ENCODE results near the gene CAPN5.
"Not testable (repeated sequence)": the region's sequence is repeated elsewhere in the genome, so short reads cannot be mapped to it uniquely, and the experiment has no call there.

The CAPN5 gene

DNA sequence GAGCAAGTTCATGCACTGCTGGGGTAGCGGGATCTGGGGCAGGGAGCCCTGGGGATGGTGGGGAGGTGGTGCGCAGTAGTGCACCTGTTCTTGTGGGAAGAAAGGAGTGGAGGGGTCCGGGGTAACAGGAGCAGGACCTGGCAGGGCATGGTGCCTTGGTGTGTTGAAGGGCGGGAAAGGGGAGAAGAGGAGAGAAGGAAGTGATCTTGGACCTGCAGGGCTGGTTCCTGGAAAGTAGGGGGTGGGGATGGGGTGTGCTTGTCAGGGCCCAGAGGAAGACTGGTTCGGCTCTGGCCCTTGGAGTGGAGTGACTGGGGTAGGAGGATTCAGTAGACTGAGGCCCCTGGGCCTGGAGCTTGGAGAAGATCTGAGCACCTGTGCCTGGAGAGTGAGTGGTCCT, 10.9 kb upstream of the CAPN5 start:
- H3K4me3 ChIP-seq = no peak overlapping the region
- peaks cover 0 to 4% (median 0%) of the 10 kb centered on the region in 10 experiments; a peak in 1 of 20 replicates for H3K4me1 ChIP-seq
- peaks cover 15 to 31% (median 23%) of the 10 kb centered on the region in 11 experiments for H3K9me3 ChIP-seq (replicated peaks in 1 of 11)
- TF ChIP-seq Cebpa-rat (IDR thresholded peaks at IDR 0.05) = no peak
- no peak overlapping the region for H3K4me2 ChIP-seq
- H4K20me1 ChIP-seq = no peaks in the 10 kb centered on the region
- H3K36me3 ChIP-seq = no peaks in the 10 kb centered on the region; a peak in 1 of 22 replicates
- no peak overlapping the region for H3K27ac ChIP-seq
- no peak overlapping the region for H3K9ac ChIP-seq
- H3K27me3 ChIP-seq = no peaks in the 10 kb centered on the region

DNA sequence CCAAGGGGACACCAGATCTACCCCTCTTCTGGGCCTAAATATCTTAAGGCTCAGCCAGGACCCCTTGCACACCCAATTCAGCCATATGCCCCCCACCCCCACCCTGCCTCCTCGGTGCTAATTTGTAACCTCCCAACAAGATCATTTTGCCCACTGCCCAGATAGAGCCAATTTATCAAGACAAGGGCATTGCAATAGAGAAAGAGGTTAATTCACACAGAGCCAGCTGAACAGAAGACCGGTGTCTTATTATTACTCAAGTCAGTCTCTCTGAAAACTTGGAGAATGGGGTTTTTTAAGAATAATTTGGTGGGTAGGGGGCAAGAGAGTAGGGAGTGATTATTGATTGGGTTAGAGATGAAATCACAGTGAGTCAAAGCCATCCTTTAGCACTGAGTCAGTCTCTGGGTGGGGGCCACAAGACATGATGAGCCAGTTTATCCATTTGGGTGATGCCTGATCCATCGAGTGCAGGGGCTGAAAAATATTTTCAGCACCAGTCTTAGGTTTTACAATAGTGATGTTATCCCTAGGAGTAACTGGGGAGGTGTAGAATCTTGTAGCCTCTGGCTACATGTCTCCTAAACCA, 9.9 kb upstream of the CAPN5 start:
- no peak overlapping the region for H3K27ac ChIP-seq
- no peak for TF ChIP-seq Cebpa-rat (IDR thresholded peaks at IDR 0.05)

DNA sequence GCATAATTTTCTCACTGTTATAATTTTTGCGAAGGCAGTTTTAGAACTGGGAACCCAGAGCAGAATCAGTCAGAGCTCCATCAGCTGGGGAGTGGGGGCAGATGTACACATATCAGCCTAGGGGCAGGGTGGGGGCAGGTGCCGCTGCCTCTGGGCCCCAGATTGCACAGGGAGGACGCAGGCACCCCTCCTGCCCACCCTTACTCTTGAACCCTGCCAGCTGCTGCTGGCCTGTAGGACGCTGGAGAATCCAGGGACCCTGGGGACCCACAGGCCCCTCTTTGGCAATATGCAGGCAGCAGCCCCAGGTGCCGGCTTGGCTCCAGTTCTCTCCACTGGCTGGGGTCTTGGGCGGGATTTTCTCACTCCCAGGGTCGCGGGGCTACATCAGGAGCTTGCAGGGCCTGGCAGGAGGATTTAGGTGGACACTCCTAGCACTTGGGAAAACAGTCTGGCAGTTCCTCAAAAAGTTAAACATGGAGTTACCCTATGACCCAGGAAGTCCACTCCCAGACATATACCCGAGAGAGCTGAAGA, 8.8 kb upstream of the CAPN5 start:
- Histone ChIP-seq H3K27me3 (no peaks in the 10 kb centered on the region), H3K27ac (no peak overlapping the region), H3K36me3 (no peaks in the 10 kb centered on the region; a peak in 1 of 22 replicates), H3K4me2 (no peak overlapping the region), H3K9ac (no peak overlapping the region), H3K4me3 (no peak overlapping the region), H4K20me1 (no peaks in the 10 kb centered on the region), H3K4me1 (no peaks in the 10 kb centered on the region; a peak in 1 of 20 replicates), H3K9me3 (replicated peaks in 1 of 11) (peaks cover 28 to 45% (median 34%) of the 10 kb centered on the region in 11 experiments)
- no peak for TF ChIP-seq Cebpa-rat (IDR thresholded peaks at IDR 0.05)

More for the DNA sequence above, 9.9 kb upstream of the CAPN5 start:
- Histone ChIP-seq H3K27me3 (no peaks in the 10 kb centered on the region), H4K20me1 (no peaks in the 10 kb centered on the region), H3K4me1 (peaks cover 0 to 4% (median 0%) of the 10 kb centered on the region in 10 experiments; a peak in 1 of 20 replicates), H3K4me3 (no peak overlapping the region), H3K9me3 (replicated peaks in 1 of 11) (peaks cover 23 to 41% (median 31%) of the 10 kb centered on the region in 11 experiments), H3K36me3 (no peaks in the 10 kb centered on the region; a peak in 1 of 22 replicates), H3K9ac (no peak overlapping the region), H3K4me2 (no peak overlapping the region)

DNA sequence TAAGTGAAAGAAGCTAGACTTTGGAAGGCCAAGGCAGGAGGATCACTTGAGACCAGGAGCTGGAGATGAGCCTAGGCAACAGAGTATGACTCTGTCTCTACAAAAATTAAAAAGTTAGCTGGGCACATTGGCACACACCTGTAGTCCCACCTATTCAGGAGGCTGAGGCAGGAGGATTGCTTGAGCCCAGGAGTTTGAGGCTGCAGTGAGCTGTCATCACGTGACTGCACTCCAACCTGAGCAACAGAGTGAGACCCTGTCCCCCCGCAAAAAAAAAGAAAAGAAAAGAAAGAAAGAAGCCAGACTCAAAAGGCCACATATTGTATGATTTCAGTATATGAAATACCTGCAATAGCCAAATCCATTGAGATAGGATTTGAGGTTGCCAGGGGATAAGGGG, 7.9 kb upstream of the CAPN5 start:
- Histone ChIP-seq H3K4me3 (no peak overlapping the region), H3K4me1 (no peaks in the 10 kb centered on the region; a peak in 1 of 20 replicates), H3K27me3 (no peaks in the 10 kb centered on the region), H3K4me2 (no peak overlapping the region), H3K9ac (no peak overlapping the region), H3K36me3 (no peaks in the 10 kb centered on the region; a peak in 1 of 22 replicates), H3K9me3 (replicated peaks in 1 of 11) (peaks cover 28 to 45% (median 34%) of the 10 kb centered on the region in 11 experiments), H3K27ac (no peak overlapping the region), H4K20me1 (no peaks in the 10 kb centered on the region)
- no peak for TF ChIP-seq Cebpa-rat (IDR thresholded peaks at IDR 0.05)

DNA sequence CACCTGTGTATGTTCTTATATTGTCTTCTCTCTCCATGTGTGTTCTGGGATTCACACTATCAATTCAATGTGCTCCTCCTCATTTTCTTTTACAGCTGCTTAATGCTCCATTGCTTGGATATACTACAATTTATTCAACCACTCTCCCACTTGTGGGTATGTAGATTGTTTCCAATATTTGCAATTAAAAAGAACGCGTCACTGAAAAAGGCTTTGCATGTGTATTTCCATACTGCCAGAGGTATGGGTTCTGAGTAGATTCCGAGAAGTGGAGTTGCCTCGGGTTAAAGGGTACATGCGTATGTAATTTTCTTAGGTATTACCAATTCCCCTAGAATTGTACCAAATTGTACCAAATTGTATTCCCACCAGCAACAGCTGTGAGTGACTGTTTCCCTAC, 7.0 kb upstream of the CAPN5 start:
- Histone ChIP-seq H3K9ac (no peak overlapping the region), H3K4me3 (no peak overlapping the region), H3K36me3 (no peaks in the 10 kb centered on the region; a peak in 1 of 22 replicates), H3K27ac (no peak overlapping the region), H4K20me1 (no peaks in the 10 kb centered on the region), H3K9me3 (replicated peaks in 1 of 11) (peaks cover 28 to 45% (median 34%) of the 10 kb centered on the region in 11 experiments), H3K27me3 (peaks cover 0 to under 1% (median 0%) of the 10 kb centered on the region in 11 experiments; a peak in 1 of 22 replicates), H3K4me1 (no peaks in the 10 kb centered on the region; a peak in 1 of 20 replicates), H3K4me2 (no peak overlapping the region)
- TF ChIP-seq Cebpa-rat (IDR thresholded peaks at IDR 0.05) = no peak

DNA sequence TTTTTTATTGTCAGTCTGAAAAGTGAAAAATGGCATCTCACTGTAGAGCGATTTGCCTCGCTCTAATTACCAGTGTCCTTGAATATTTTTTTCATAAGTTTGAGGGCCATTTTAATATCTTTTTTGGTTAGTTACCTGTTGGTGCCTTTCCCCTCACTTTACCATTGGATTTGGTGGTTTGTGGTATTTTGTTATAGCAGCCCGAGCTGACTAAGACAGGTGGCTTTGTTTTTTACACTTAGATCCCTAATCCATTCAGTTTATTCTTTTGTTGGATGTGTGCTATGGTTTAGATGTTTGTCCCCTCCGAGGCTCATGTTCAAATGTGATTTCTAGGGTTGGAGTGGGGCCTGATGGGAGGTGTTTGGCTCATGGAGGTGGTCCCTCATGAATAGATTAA, 6.5 kb upstream of the CAPN5 start:
- no peak overlapping the region for H3K9ac ChIP-seq

DNA sequence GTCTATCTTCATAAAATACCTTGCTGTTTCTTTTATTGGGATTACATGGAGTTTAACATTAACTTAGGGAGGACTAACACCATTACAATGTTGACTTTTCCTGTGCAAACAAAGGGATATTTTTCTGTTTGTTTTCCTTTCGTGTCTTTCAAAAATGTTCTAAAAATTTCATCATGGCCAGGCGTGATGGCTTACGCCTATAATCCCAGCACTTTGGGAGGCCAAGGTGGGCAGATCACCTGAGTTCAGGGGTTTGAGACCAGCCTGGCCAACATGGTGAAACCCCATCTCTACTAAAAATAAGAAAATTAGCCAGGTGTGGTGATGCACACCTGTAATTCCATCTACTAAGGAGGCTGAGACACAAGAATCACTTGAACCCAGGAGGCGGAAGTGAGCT, 5.5 kb upstream of the CAPN5 start:
- not testable (repeated sequence) for H3K9ac ChIP-seq, H3K36me3 ChIP-seq, H3K4me2 ChIP-seq, H3K4me3 ChIP-seq, H3K4me1 ChIP-seq, H3K27ac ChIP-seq, H4K20me1 ChIP-seq
- peaks cover 0 to 15% (median 9%) of the 10 kb centered on the region in 11 experiments; a peak in 8 of 22 replicates for H3K27me3 ChIP-seq
- peaks cover 21 to 34% (median 26%) of the 10 kb centered on the region in 11 experiments for H3K9me3 ChIP-seq (replicated peaks in 1 of 11)

More for the DNA sequence above, 6.5 kb upstream of the CAPN5 start:
- no peak overlapping the region for H3K27ac ChIP-seq
- H3K27me3 ChIP-seq = peaks cover 0 to 5% (median 0%) of the 10 kb centered on the region in 11 experiments; a peak in 3 of 22 replicates
- H4K20me1 ChIP-seq = no peaks in the 10 kb centered on the region
- no peak for TF ChIP-seq Cebpa-rat (IDR thresholded peaks at IDR 0.05)
- no peaks in the 10 kb centered on the region; a peak in 1 of 22 replicates for H3K36me3 ChIP-seq
- no peak overlapping the region for H3K4me3 ChIP-seq
- no peaks in the 10 kb centered on the region; a peak in 1 of 20 replicates for H3K4me1 ChIP-seq
- H3K9me3 ChIP-seq (replicated peaks in 1 of 11) = peaks cover 28 to 44% (median 34%) of the 10 kb centered on the region in 11 experiments
- no peak overlapping the region for H3K4me2 ChIP-seq

DNA sequence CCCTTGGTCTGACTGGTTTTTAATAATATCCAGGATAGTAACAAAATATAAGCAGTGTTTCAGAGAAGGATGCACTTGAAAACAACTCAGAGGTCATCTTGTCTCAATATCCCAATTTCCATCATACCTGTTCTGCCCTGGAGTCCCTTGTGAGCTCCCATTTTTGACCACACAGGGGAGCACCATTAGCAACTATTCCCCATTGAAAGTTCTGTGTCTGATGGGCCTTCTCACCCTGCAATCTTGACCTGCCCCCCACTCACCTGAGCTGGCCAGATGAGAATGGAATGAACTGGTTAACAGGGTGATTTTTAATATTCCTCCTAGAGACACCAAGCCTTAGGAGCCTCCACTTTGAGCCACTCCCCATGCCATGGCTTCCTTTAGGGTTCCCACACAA, 3.8 kb upstream of the CAPN5 start:
- Histone ChIP-seq H3K9ac (no peak overlapping the region), H3K36me3 (no peaks in the 10 kb centered on the region), H3K27ac (no peak overlapping the region), H3K4me1 (peaks cover 15 to 19% (median 17%) of the 10 kb centered on the region in 10 experiments), H3K9me3 (replicated peaks in 1 of 11) (peaks cover 9 to 17% (median 12%) of the 10 kb centered on the region in 11 experiments; a peak in 19 of 22 replicates), H3K4me3 (no peak overlapping the region), H3K27me3 (peaks cover 0 to 15% (median 10%) of the 10 kb centered on the region in 11 experiments; a peak in 8 of 22 replicates), H4K20me1 (peaks cover 0 to 3% (median 0%) of the 10 kb centered on the region in 11 experiments; a peak in 1 of 22 replicates), H3K4me2 (no peak overlapping the region)
- no peak for TF ChIP-seq Cebpa-rat (IDR thresholded peaks at IDR 0.05)

DNA sequence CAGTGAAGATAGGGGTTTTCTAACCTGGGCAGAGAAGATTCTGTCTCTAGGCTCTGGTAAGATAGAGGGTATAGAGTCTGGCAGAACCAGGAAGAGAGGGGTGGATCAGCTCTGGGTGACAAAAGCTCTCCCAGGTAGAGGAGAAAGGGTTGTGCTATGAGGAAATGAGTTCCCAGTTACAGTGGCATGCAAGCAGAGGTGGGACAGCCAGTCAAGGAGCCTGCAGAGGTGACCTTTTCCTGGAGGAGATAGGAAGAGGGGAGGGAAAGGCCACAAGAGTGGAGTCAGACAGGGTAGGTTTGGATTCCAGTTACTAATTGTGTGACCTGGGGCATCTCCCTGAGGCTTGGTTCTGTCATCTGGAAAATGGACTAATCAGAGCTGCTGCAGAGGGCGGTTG, 3.4 kb upstream of the CAPN5 start:
- no peaks in the 10 kb centered on the region for H3K36me3 ChIP-seq
- H3K4me1 ChIP-seq = peaks cover 20 to 24% (median 22%) of the 10 kb centered on the region in 10 experiments
- peaks cover 0 to 15% (median 10%) of the 10 kb centered on the region in 11 experiments; a peak in 8 of 22 replicates for H3K27me3 ChIP-seq
- peaks cover 9 to 16% (median 11%) of the 10 kb centered on the region in 11 experiments; a peak in 19 of 22 replicates for H3K9me3 ChIP-seq (replicated peaks in 1 of 11)
- no peak for TF ChIP-seq Cebpa-rat (IDR thresholded peaks at IDR 0.05)
- H3K9ac ChIP-seq = no peak overlapping the region
- H3K27ac ChIP-seq = no peak overlapping the region
- no peak overlapping the region for H3K4me2 ChIP-seq
- no peak overlapping the region for H3K4me3 ChIP-seq
- H4K20me1 ChIP-seq = peaks cover 0 to 7% (median 4%) of the 10 kb centered on the region in 11 experiments; a peak in 5 of 22 replicates
